GM18508 (cell line): Measurements from ENCODE around the gene TAS1R2.
A peak's percentile ranks its signal among the peaks of the same experiment; 100 is the strongest.
"Not testable (repeated sequence)": the region's sequence is repeated elsewhere in the genome, so short reads cannot be mapped to it uniquely, and the experiment has no call there.

Source experiments
- ATAC-seq: cut with Tn5 transposase; IDR thresholded peaks from one replicate; pipeline ENCODE4 v1.9.1; 2021; ENCODE audit warnings: moderate number of reproducible peaks; ENCODE audit not compliant: insufficient read depth, unreplicated experiment

Gene TAS1R2

GRCh38 chr1:18859560-18859959 lies at the start of gene TAS1R2:
Gene TAS1R2 (minus strand): TSS chr1:18859660. CDS start chr1:18859660, 0 bp downstream.
- no peak for ATAC-seq

GRCh38 chr1:18907917-18908845 lies 48.7 kb upstream of the TAS1R2 start:
- no peak for ATAC-seq

- ATAC-seq, result no peak
Measured at GRCh38 chr1:18907021-18907916, 47.8 kb upstream of the TAS1R2 start.

DNA sequence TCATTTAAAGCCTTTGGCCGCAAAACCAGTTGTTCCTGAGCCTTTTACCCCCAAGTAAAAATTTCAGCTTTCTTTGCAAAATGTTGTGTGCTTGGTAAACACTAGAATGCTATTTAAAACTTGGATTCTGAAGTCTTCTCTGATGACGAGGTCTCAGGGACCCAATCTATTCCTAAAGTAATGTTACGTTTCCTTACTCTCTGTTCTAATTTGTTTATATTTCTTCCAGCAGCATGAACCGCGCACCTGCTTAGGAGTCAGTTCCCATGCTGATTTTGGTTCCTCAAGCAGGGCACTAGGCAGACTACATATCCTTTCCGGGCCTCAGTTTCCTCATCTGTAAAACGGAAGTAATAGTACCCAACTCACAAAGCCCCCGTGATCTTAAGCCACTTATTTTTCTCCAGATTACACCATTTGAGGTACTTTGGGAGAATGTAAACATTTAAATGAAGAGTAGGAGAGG lies 43.9 kb upstream of the TAS1R2 start:
- no peak for ATAC-seq

- peak; percentile 92 for ATAC-seq
Measured at GRCh38 chr1:18902523-18903290, 43.2 kb upstream of the TAS1R2 start, which contains the start of gene ALDH4A1. Gene ALDH4A1 (minus strand): TSS chr1:18902555. CDS start chr1:18902523, 32 bp downstream.

GRCh38 chr1:18901952-18902522 lies 42.6 kb upstream of the TAS1R2 start:
- no peak for ATAC-seq

GRCh38 chr1:18901147-18901951 lies 41.9 kb upstream of the TAS1R2 start:
- ATAC-seq, result no peak

DNA sequence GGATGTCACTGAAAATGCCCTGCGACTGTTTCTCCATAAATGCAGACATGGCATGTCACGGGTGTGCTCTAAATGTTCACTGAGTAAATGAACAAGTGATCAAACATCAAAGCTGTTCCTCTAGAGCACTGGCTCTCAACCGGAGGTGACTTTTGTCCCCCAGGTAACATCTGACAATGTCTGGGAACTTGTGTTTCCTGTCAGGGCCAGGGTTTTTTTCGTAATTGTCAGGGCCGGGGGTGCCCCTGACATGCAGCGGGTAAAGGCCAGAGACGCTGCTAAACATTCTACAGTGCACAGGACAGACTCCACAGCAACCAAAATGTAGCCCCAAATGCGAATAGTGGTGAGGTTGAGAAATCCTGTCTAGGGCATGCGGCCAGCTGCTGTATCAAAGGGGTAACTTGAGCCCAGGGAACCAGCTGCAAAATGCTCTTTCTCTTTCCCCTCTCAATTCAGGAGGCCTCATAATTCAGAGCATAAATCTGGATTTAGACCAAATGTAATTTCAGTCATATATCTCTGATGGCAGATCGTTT lies 40.9 kb upstream of the TAS1R2 start:
- ATAC-seq, result no peak

DNA sequence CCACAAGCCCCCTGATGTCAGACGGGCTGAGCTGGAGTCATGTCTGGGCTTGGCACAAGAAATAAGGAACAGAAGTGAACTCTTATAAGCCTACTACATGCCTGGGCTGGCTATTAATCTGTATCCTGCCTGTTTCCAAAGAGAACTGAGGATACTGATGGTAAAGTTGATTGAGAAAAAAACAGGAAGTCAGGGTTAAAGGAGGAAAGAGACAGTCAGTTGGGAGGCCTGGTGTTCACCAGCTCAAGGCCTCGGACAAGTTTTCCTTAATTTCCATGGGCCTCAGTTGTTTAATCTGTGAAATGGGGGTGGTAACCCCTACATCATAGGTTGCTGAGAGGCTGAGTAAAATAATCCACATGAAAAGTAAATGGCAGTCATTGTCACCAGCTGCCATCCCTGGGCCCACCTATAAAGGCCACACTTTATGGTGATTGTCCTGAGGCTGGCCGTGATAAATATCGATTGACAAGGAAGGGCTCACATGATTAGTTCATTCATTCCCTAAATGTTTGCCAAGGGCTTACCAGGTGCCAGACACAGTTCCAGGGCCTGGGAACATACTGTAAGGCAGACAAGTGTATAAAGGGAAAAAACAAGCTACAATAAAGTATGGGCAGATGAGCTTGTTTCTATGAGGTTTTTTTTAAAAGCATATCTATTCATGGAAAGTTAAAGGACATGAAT lies 40.0 kb upstream of the TAS1R2 start:
- no peak for ATAC-seq

- ATAC-seq, result no peak
Measured at GRCh38 chr1:18898567-18898966, 39.1 kb upstream of the TAS1R2 start.

GRCh38 chr1:18895317-18895716 lies 35.9 kb upstream of the TAS1R2 start:
- ATAC-seq, result no peak

DNA sequence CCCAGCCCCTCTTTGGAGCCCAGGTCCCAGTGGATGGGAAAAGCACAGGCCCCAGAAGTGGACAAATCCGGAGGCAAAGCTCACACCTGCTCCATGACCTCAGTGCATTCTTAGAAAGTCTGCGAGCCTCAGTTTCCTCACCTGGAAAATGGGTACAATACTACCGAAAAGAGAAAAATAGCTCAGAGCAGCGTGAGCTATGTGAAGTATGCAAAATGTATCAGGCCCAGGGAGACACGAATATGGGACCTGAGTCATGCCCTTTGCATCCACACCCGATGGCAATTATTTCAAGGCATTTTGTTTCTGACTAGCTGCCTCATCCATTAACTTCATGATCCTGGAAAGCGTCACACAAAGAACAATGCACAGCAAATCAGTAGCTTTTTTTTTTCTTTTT lies 33.7 kb upstream of the TAS1R2 start:
- ATAC-seq, result no peak

DNA sequence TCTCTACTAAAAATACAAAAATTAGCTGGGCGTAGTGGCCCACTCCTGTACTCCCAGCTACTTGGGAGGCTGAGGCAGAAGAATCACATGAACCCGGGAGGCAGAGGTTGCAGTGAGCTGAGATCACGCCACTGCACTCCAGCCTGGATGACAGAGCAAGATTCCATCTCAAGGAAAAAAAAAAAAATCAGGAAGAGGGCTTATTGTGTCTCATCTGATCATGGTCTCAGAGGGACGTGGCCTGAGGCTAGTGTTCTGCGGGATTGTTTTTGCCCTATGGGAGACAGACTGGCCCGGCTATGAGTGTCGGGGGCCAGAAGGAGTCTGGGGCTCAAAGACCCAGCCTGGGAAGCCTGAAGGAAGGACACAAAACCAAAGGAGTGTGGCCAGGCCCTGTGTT lies 32.4 kb upstream of the TAS1R2 start:
- ATAC-seq, result not testable (repeated sequence)

GRCh38 chr1:18891426-18891780 lies 31.9 kb upstream of the TAS1R2 start:
- no peak for ATAC-seq

DNA sequence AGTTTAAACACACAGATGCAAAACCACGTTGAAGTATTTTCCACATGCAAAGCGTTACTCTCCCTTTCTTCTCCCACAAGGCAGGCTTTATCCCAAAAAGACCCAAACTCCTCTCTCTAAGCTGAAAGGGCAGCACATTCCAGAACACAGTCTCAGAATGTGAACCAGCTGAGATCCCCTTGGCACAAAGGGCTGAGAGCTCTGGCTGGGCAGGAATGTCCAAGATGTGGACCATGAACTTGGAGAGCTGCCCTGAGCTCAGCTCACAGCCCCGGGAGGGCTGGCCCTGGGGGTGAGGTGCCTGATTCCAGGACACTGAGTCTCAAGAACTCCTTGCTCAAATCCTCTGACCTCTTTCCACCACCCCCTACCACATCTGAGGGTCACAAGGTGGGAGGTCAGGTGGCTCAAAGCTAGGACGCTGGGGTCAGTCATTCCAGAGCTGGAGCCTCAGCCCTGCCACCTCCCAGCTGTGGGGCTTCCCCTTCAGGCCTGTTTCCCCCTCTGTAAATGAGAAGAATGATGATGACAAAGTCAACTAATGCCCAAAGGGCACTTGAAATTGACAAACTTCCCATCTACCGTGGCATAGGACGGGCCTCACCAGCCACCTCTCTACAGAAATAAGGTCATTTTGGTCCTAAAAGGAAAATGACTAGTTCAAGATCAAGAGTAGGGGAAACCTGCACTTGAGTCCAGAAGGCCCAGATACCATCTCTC lies 31.4 kb upstream of the TAS1R2 start:
- ATAC-seq, result no peak

DNA sequence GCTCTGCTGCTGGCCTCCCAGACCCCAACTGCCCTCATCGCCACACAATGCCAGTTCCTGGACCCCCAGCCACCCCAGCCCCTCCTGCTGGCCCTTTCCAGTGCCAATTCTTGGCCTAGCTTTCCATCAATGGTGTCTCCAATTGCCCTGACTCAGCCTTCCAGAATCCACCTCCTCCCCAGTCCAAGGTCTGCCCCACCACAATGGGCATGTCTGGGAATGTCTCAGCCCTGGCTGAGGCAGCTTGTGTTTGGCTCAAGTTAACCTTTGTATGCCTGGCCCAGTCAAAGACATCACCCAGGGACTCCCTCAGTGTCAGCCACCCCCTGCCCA lies 26.5 kb upstream of the TAS1R2 start:
- ATAC-seq, result no peak

GRCh38 chr1:18885311-18886002 lies 26.0 kb upstream of the TAS1R2 start:
- no peak for ATAC-seq
